Spleen (tissue), 11 donors: ENCODE measurements around the gene CASP10. TPM values are rescaled to one million over a fixed set of nuclear protein-coding genes. Genes with fewer than 3 reads are reported as not detected.
"Not testable (repeated sequence)": the region's sequence is repeated elsewhere in the genome, so short reads cannot be mapped to it uniquely, and the experiment has no call there.

Source experiments
- DNase-seq: peaks from one replicate; pipeline ENCODE4 v3.0.0-alpha.2; 2020
- H3K27ac ChIP-seq, 8 donors: fragments of 200-600 bp; sonication (generic) in 7 of 8; 1 replicate in 4 of 8; 2 replicates in 4 of 8; pipeline versions ENCODE4 v1.5.0 to v1.8.0; 2016 to 2021; ENCODE audit warnings: inconsistent platforms in 4 of 8, mild to moderate bottlenecking in 4 of 8, moderate library complexity in 1 of 8
- H3K27me3 ChIP-seq, 7 donors: fragments of 200-600 bp; sonication (generic) in 6 of 7; replicated peaks in 1 of 7; 1 replicate in 4 of 7; 2 replicates in 3 of 7; pipeline versions ENCODE4 v1.5.0 to v1.8.0; 2016 to 2021; ENCODE audit warnings: inconsistent platforms in 3 of 7, mild to moderate bottlenecking in 1 of 7
- H3K36me3 ChIP-seq, 6 donors: fragments of 200-600 bp; sonication (generic) in 5 of 6; 1 replicate in 4 of 6; 2 replicates in 2 of 6; pipeline versions ENCODE4 v1.5.0 to v1.8.0; 2016 to 2021; ENCODE audit warnings: inconsistent platforms in 2 of 6
- H3K4me1 ChIP-seq, 6 donors: fragments of 200-600 bp; sonication (generic) in 5 of 6; 1 replicate in 3 of 6; 2 replicates in 3 of 6; pipeline versions ENCODE4 v1.5.0 to v1.8.0; 2016 to 2021; ENCODE audit warnings: inconsistent platforms in 3 of 6
- H3K4me3 ChIP-seq, 8 donors: fragments of 200-600 bp; sonication (generic) in 7 of 8; 1 replicate in 4 of 8; 2 replicates in 4 of 8; pipeline versions ENCODE4 v1.5.0 to v1.8.0; 2016 to 2021; ENCODE audit warnings: inconsistent platforms in 4 of 8, mild to moderate bottlenecking in 4 of 8, moderate library complexity in 2 of 8
- H3K9me3 ChIP-seq, 8 donors: fragments of 200-600 bp; sonication (generic) in 7 of 8; 1 replicate in 4 of 8; 2 replicates in 4 of 8; pipeline versions ENCODE4 v1.5.0 to v1.8.0; 2016 to 2021; ENCODE audit warnings: inconsistent platforms in 4 of 8
- CTCF ChIP-seq, 11 experiments: fragments of 200-600 bp in 7 of 11; fragments of 450-650 bp in 4 of 11; sonication (generic) in 4 of 11; IDR thresholded peaks in 8 of 11; conservative IDR thresholded peaks in 3 of 11; 1 replicate in 7 of 11; 2 replicates in 4 of 11; pipeline versions ENCODE4 v1.4.0 to v1.8.0; 2016 to 2021; ENCODE audit warnings: antibody characterized with exemption in 11 of 11, inconsistent platforms in 4 of 11, mild to moderate bottlenecking in 1 of 11
- POLR2A ChIP-seq, 3 donors: fragments of 450-650 bp; IDR thresholded peaks; one replicate each; pipeline ENCODE4 v1.5.1; 2017; ENCODE audit warnings: antibody characterized with exemption in 3 of 3, mild to moderate bottlenecking in 1 of 3
- POLR2AphosphoS5 ChIP-seq, 3 donors: sonication (generic); formaldehyde crosslinking; IDR thresholded peaks; one replicate each; pipeline ENCODE4 v1.5.1; 2017; ENCODE audit warnings: antibody characterized with exemption in 3 of 3
- WGBS, 5 donors: extraction: QIAGEN DNeasy Blood & Tissue Kit in 3 of 5; methylation state at CpG; one replicate each; pipeline versions ENCODE4 v1.1.5 to v1.1.7; 2013 to 2018; 5-methylcytosine and 5-hydroxymethylcytosine counted together
- intact Hi-C: fragments of 100-400 bp; cut with DNase I; formaldehyde crosslinking; loops from one replicate; pipeline ENCODE4 v1.15.0; 2023; ENCODE audit warnings: low total_unique reads
- polyA plus RNA-seq, 3 donors: library from polyadenylated mRNA; stranded (reverse); fragments of 200-250 nt; gene quantifications; one replicate each; pipeline ENCODE4 v1.2.1, GENCODE V29; 2013
- total RNA-seq, 7 donors: library from RNA; depleted of rRNA in 3 of 7; stranded (reverse); fragments of >200 nt in 3 of 7; fragmentation: NEBNext Ultra II Directional in 4 of 7; extraction: Animal tissue kit (Norgen Biotek cat#: 25700) in 4 of 7; gene quantifications; one replicate each; pipeline versions ENCODE4 v1.1.0 to v1.2.1, GENCODE V29; 2016 to 2021
- donor health status: healthy with polysubstance abuse.
- donor health status: DM: no; HTN: no; CAD: no; lungs with moderate emphysema.
- donor health status: DM: no; HTN: no; CAD: no.
- donor health status: Bipolar disorder and iron deficiency.
- donor health status: healthy.
- donor health status: DM: no; HTN: no; CAD: no.
- donor health status: DM: yes; HTN: yes; CAD: no.

Gene CASP10
- total and polyA plus RNA-seq, 10 donors = 5.6 to 75.6 (median 54.6) TPM

- no peak for DNase-seq
- Histone ChIP-seq H3K36me3 (no peaks in the 10 kb centered on the region), H3K27ac (peak overlapping the region in 3 of 8 donors; percentile 10 to 55 (median 50)), H3K4me1 (peaks cover 4 to 75% (median 41%) of the 10 kb centered on the region in 6 donors), H3K9me3 (no peaks in the 10 kb centered on the region), H3K4me3 (no peak overlapping the region), H3K27me3 (no peaks in the 10 kb centered on the region)
- intact Hi-C loops = no loop called here
- no peak for TF ChIP-seq POLR2AphosphoS5 (IDR thresholded peaks at IDR 0.05)
- TF ChIP-seq POLR2A (IDR thresholded peaks at IDR 0.05) = no peak
- no peak for TF ChIP-seq CTCF (IDR thresholded peaks at IDR 0.05 in 8 of 11, conservative IDR thresholded peaks at IDR 0.05 in 3 of 11)
- WGBS, 5 donors = 44 to 65% (median 48%) methylated on average over 3 of the region's 3 CpGs
Observed at GRCh38 chr2:201180010-201180409, 2.9 kb upstream of the CASP10 start.

GRCh38 chr2:201183365-201183727 is 405 bp downstream of the CASP10 start:
- no peak for DNase-seq
- H3K4me1 ChIP-seq = peaks cover 5 to 77% (median 56%) of the 10 kb centered on the region in 6 donors
- peaks cover 0 to 27% (median 15%) of the 10 kb centered on the region in 6 donors for H3K36me3 ChIP-seq
- no peak for TF ChIP-seq CTCF (IDR thresholded peaks at IDR 0.05 in 8 of 11, conservative IDR thresholded peaks at IDR 0.05 in 3 of 11)
- no peak for TF ChIP-seq POLR2AphosphoS5 (IDR thresholded peaks at IDR 0.05)
- no peak for TF ChIP-seq POLR2A (IDR thresholded peaks at IDR 0.05)
- H3K27me3 ChIP-seq = no peaks in the 10 kb centered on the region
- 1 to 7% (median 4%) methylated on average over 4 of the region's 4 CpGs for WGBS, 5 donors
- no peaks in the 10 kb centered on the region for H3K9me3 ChIP-seq
- peak overlapping the region; percentile 1 to 86 (median 85) for H3K27ac ChIP-seq
- H3K4me3 ChIP-seq = peak overlapping the region; percentile 43 to 65 (median 53)
- intact Hi-C loops = loop anchor here (2.0 kb wide), 1 partner anchor 49 kb away; no protein-coding TSS in a partner anchor

- WGBS, 5 donors = 13 to 23% (median 17%) methylated on average over 5 of the region's 5 CpGs
- DNase-seq, H3K27me3 ChIP-seq, H3K9me3 ChIP-seq: not testable (repeated sequence)
- Histone ChIP-seq H3K4me3 (peak overlapping the region; percentile 43 to 65 (median 53)), H3K36me3 (peaks cover 0 to 32% (median 17%) of the 10 kb centered on the region in 6 donors), H3K27ac (peak overlapping the region; percentile 1 to 86 (median 85)), H3K4me1 (peaks cover 5 to 82% (median 58%) of the 10 kb centered on the region in 6 donors)
- intact Hi-C loops = loop anchor here (2.0 kb wide), 1 partner anchor 49 kb away; no protein-coding TSS in a partner anchor
Observed at GRCh38 chr2:201183835-201184234, 894 bp downstream of the CASP10 start.

- 13 to 31% (median 24%) methylated on average over 6 of the region's 6 CpGs for WGBS, 5 donors
- Histone ChIP-seq H3K4me1 (peaks cover 5 to 85% (median 60%) of the 10 kb centered on the region in 6 donors), H3K27ac (peak overlapping the region in 7 of 8 donors; percentile 72 to 86 (median 85)), H3K36me3 (peaks cover 0 to 36% (median 20%) of the 10 kb centered on the region in 6 donors), H3K4me3 (peak overlapping the region; percentile 43 to 65 (median 53))
- intact Hi-C loops, H3K27me3 ChIP-seq, H3K9me3 ChIP-seq, DNase-seq: not testable (repeated sequence)
Observed at GRCh38 chr2:201184248-201184647, 1.3 kb downstream of the CASP10 start.

- Histone ChIP-seq H3K9me3 (no peaks in the 10 kb centered on the region), H3K4me1 (peaks cover 12 to 92% (median 73%) of the 10 kb centered on the region in 6 donors), H3K4me3 (peak overlapping the region in 6 of 8 donors; percentile 46 to 65 (median 54)), H3K27ac (peak overlapping the region; percentile 1 to 86 (median 74)), H3K36me3 (peaks cover 0 to 52% (median 21%) of the 10 kb centered on the region in 6 donors), H3K27me3 (no peaks in the 10 kb centered on the region)
- intact Hi-C loops = no loop called here
- whole genome bisulfite sequencing, 5 donors = 3 to 35% (median 13%) methylated on average over 4 of the region's 4 CpGs
- no peak for DNase-seq
- TF ChIP-seq POLR2AphosphoS5 (IDR thresholded peaks at IDR 0.05) (no peak), CTCF (IDR thresholded peaks at IDR 0.05 in 8 of 11, conservative IDR thresholded peaks at IDR 0.05 in 3 of 11) (no peak), POLR2A (IDR thresholded peaks at IDR 0.05) (no peak)
Observed at GRCh38 chr2:201185863-201186262, 2.9 kb downstream of the CASP10 start.
